GM12874 (cell line): ENCODE results near the gene EXOG.

Experiments used
- TF ChIP-seq, protein P1 (sequence below): IDR thresholded peaks from 2 replicates; pipeline ENCODE4 v1.5.1; 2011; ENCODE audit warnings: low read depth, mild to moderate bottlenecking, control low read depth, low read length, moderate library complexity; ENCODE audit not compliant: insufficient read depth

Gene EXOG

DNA sequence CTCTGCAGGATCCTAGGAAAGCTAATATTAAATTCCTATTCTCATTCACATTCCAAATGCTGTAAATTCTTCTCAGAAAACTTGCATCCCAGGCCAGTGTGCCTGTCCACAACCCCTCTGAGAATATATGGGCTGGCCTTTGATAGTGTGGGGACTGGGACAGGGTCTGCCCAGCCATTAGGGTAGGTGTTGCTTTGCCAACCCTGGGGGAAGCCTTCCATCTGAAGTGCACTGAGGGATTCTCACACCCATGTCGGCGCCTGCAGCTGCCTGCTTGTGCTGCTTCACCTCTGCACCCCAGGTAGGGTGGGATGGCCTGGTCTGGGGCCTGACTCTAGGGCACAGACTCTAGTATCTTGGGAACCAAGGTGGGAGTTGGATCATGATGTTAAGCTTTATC, 15.2 kb upstream of the EXOG start:
- TF ChIP-seq, protein P1, sequence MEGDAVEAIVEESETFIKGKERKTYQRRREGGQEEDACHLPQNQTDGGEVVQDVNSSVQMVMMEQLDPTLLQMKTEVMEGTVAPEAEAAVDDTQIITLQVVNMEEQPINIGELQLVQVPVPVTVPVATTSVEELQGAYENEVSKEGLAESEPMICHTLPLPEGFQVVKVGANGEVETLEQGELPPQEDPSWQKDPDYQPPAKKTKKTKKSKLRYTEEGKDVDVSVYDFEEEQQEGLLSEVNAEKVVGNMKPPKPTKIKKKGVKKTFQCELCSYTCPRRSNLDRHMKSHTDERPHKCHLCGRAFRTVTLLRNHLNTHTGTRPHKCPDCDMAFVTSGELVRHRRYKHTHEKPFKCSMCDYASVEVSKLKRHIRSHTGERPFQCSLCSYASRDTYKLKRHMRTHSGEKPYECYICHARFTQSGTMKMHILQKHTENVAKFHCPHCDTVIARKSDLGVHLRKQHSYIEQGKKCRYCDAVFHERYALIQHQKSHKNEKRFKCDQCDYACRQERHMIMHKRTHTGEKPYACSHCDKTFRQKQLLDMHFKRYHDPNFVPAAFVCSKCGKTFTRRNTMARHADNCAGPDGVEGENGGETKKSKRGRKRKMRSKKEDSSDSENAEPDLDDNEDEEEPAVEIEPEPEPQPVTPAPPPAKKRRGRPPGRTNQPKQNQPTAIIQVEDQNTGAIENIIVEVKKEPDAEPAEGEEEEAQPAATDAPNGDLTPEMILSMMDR, result no peak

DNA sequence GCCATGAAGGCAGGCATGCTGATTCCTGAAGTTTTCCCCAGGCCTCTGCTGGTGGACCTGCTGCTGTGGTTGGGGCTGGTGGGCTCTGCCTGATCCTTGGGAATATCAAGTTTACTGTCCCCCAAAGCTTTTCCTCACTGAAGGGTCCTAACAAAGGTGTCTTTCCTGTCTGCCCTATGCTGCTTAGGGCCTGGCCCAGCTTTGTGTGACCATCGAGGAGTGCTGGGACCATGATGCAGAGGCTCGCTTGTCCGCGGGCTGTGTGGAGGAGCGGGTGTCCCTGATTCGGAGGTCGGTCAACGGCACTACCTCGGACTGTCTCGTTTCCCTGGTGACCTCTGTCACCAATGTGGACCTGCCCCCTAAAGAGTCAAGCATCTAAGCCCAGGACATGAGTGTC, 13.2 kb upstream of the EXOG start:
- TF ChIP-seq, protein P1, result no peak

- TF ChIP-seq, protein P1, result no peak
Observed at GRCh38 chr3:38487323-38487722, 8.8 kb upstream of the EXOG start.

- TF ChIP-seq, protein P1, result no peak
Observed at GRCh38 chr3:38488949-38489348, 7.2 kb upstream of the EXOG start.

GRCh38 chr3:38489766-38490165, 6.4 kb upstream of the EXOG start:
- TF ChIP-seq, protein P1, result no peak

DNA sequence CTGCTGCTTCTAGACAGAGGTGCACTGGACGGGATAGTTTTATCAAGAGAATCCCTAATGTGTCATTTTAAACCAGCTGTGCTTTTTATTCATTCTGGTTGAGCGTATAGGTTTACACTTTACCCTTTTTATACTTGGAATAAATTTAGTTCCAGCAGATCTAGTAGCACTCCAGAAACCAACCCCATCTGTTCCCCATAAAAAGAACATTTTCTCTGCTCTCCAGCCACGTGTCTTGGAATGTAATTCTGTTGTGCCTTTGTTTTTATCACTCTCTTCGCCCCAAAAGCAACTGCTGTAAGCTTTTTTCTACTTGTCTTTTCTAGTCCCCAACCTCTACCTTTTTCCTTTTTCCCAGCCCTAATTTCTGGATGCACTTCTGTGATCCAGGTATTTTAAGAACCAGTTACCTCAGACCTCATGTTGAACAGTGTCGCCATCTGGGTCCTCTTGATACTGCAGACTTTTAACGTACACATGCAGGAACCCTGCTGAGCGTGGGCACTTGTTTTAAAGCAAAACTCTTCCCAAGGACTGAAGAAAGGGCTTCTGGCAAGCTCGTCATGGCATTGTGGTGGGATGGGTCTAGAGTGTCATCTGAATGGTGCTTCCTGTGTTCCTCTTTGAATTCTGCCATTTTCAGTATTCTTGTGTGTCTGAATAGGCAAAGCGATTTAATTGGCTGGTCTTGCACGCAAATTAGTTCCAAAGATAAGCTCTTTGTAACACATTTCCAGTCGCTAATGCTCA, 5.7 kb upstream of the EXOG start:
- TF ChIP-seq, protein P1, result no peak

DNA sequence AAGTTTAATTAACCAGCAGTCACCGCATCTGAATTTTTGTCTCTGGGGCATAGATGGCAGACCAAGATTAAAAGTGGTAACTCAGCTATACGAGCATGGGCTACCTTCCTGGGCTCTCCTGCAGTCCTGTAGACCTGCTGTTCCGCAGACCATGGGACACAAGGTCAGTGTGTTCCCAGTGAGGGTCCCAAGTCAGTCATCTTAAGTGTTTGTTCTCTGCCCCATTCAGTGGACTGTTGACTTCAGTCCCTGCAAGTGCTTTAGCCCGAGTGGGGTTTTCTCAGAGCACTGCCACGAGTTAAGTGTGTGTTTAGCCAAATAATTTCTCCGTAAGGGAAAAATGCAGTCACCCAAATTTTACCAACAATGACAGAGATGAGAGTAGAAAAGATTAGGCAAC, 4.9 kb upstream of the EXOG start:
- TF ChIP-seq, protein P1, result no peak
